K562 (cell line): ENCODE results near the gene AP1G2. TPM values are rescaled to one million over a fixed set of nuclear protein-coding genes. Genes with fewer than 3 reads are reported as not detected.

ENCODE experiments used
- FOXJ2 ChIP-seq: fragments of 200-800 bp; sonication (Bioruptor generic); IDR thresholded peaks from 2 replicates; pipeline ENCODE4 v1.6.1; 2016; ENCODE audit warnings: missing genetic modification characterization, missing compliant biosample characterization
- MGA ChIP-seq: fragments of 450-650 bp; IDR thresholded peaks from 2 replicates; pipeline ENCODE4 v1.6.1; 2016; ENCODE audit warnings: mild to moderate bottlenecking, moderate library complexity
- RAD21 ChIP-seq, 2 experiments: fragments of 250-450 bp in 1 of 2; fragments of 450-650 bp in 1 of 2; sonication (Bioruptor Pico) in 1 of 2; formaldehyde crosslinking in 1 of 2; IDR thresholded peaks in 1 of 2; conservative IDR thresholded peaks in 1 of 2; 2 replicates each; pipeline versions ENCODE4 v1.4.0 to v1.8.0; 2020 to 2022; ENCODE audit warnings: mild to moderate bottlenecking in 2 of 2, moderate library complexity in 1 of 2
- SMAD1 ChIP-seq: fragments of 150-350 bp; IDR thresholded peaks from 2 replicates; pipeline ENCODE4 v1.6.1; 2014; ENCODE audit warnings: low read length, low read depth; ENCODE audit not compliant: partially characterized antibody
- SRSF7 ChIP-seq: fragments of 200-400 bp; formaldehyde crosslinking; optimal IDR thresholded peaks from 2 replicates; pipeline ENCODE3; 2017; ENCODE audit warnings: mild to moderate bottlenecking, low read depth, low read length
- polyA plus RNA-seq, 8 experiments: library from polyadenylated mRNA; depleted of rRNA in 4 of 8; stranded (reverse) in 5 of 8; unstranded in 3 of 8; fragments of >200 nt; fragmentation: Nextera tagmentation in 2 of 8; fragmentation: Illumina TruSeq in 1 of 8; extraction: Ambion mirVana in 2 of 8; extraction: Trizol in 1 of 8; gene quantifications; 2 replicates each; pipeline versions ENCODE4 v1.2.1 to v1.2.3, GENCODE V29; 2011 to 2014; ENCODE audit warnings: inconsistent platforms in 1 of 8, missing spikeins in 1 of 8
- total RNA-seq, 7 experiments: library from RNA; depleted of rRNA in 6 of 7; stranded (reverse); fragments of >200 nt in 6 of 7; fragmentation: Illumina TruSeq in 2 of 7; extraction: Trizol in 2 of 7; gene quantifications; 2 replicates each; pipeline versions ENCODE4 v1.2.1 to v1.2.3, GENCODE V29; 2011 to 2021; ENCODE audit warnings: low replicate concordance in 1 of 7
- TF ChIP-seq, protein P1 (sequence below): sonication (generic); formaldehyde crosslinking; IDR thresholded peaks from 2 replicates; pipeline ENCODE4 v1.8.1; 2023; ENCODE audit warnings: mild to moderate bottlenecking, missing genetic modification reagents

The AP1G2 gene
- total and polyA plus RNA-seq, 9 of the 15 experiments (the other 6 are each of a cell fraction or from before 2014, with no cell fraction given), result 19.1 to 83.5 (median 33.3) TPM

GRCh38 chr14:23604675-23605170 is 37.1 kb upstream of the AP1G2 start (continued):
- TF ChIP-seq, protein P1, sequence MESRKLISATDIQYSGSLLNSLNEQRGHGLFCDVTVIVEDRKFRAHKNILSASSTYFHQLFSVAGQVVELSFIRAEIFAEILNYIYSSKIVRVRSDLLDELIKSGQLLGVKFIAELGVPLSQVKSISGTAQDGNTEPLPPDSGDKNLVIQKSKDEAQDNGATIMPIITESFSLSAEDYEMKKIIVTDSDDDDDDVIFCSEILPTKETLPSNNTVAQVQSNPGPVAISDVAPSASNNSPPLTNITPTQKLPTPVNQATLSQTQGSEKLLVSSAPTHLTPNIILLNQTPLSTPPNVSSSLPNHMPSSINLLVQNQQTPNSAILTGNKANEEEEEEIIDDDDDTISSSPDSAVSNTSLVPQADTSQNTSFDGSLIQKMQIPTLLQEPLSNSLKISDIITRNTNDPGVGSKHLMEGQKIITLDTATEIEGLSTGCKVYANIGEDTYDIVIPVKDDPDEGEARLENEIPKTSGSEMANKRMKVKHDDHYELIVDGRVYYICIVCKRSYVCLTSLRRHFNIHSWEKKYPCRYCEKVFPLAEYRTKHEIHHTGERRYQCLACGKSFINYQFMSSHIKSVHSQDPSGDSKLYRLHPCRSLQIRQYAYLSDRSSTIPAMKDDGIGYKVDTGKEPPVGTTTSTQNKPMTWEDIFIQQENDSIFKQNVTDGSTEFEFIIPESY (CRISPR knock-in tag), result no peak
- TF ChIP-seq MGA, result no peak
- no peak for TF ChIP-seq SMAD1
- TF ChIP-seq FOXJ2, result no peak
- TF ChIP-seq SRSF7, result no peak
- no peak for TF ChIP-seq RAD21 (CRISPR knock-in tag; conservative IDR thresholded peaks at IDR 0.05 in 1 of 2, IDR thresholded peaks at IDR 0.05 in 1 of 2)
